ENCODE results near the gene TRMU. TPM values are rescaled to one million over a fixed set of nuclear protein-coding genes. Genes with fewer than 3 reads are reported as not detected.
A peak's percentile ranks its signal among the peaks of the same experiment; 100 is the strongest.

The TRMU gene
- total RNA-seq, 2 experiments from 2014 or later, result 61.4 to 75.3 TPM

- DNase-seq (peak; percentile 20), ATAC-seq (peak; percentile 23)
- Mint-ChIP-seq H3K9me3 (ENCODE audit: low read depth) (no peaks in the 10 kb centered on the region), H3K36me3 (ENCODE audit: low read depth) (no peaks in the 10 kb centered on the region), H3K27ac (no peak overlapping the region), H3K4me3 (no peak overlapping the region), H3K4me1 (peaks cover 17% of the 10 kb centered on the region), H3K27me3 (no peaks in the 10 kb centered on the region)
- CTCF ChIA-PET, result interaction anchor here (0.6 to 3.4 kb wide), 25 partner anchors 8 to 379 kb away, joined by 3 to 57 read pairs (median 4); no protein-coding TSS in a partner anchor
- POLR2A ChIA-PET, result interaction anchor here (0.6 to 1.5 kb wide), 2 partner anchors 172 to 175 kb away, joined by 3 to 4 read pairs; no protein-coding TSS in a partner anchor
- intact Hi-C loops (cut with DNase I, micrococcal nuclease), result loop anchor here (1.0 kb wide), 1 partner anchor 175 kb away; no protein-coding TSS in a partner anchor
Measured at GRCh38 chr22:46366801-46367706, 31.5 kb downstream of the TRMU start.

GRCh38 chr22:46367707-46368191, 32.2 kb downstream of the TRMU start:
- ChIA-PET CTCF (interaction anchor here (0.5 to 3.4 kb wide), 28 partner anchors 9 to 436 kb away, joined by 3 to 57 read pairs (median 4); no protein-coding TSS in a partner anchor), POLR2A (interaction anchor here (0.6 to 1.5 kb wide), 2 partner anchors 171 to 175 kb away, joined by 3 to 4 read pairs; no protein-coding TSS in a partner anchor)
- Mint-ChIP-seq H3K27me3 (no peaks in the 10 kb centered on the region), H3K9me3 (ENCODE audit: low read depth) (no peaks in the 10 kb centered on the region), H3K4me3 (no peak overlapping the region), H3K4me1 (peaks cover 21% of the 10 kb centered on the region), H3K27ac (no peak overlapping the region), H3K36me3 (ENCODE audit: low read depth) (no peaks in the 10 kb centered on the region)
- peak; percentile 81 for ATAC-seq
- intact Hi-C loops (cut with DNase I, micrococcal nuclease), result loop anchor here (1.0 kb wide), 1 partner anchor 175 kb away; no protein-coding TSS in a partner anchor
- DNase-seq, result peak; percentile 88

GRCh38 chr22:46368422-46368821, 32.9 kb downstream of the TRMU start:
- ChIA-PET POLR2A (interaction anchor here (1.5 kb wide), 1 partner anchor 174 kb away, joined by 4 read pairs; no protein-coding TSS in a partner anchor), CTCF (interaction anchor here (0.5 to 3.4 kb wide), 10 partner anchors 9 to 435 kb away, joined by 3 to 57 read pairs (median 6); no protein-coding TSS in a partner anchor)
- Mint-ChIP-seq H3K36me3 (ENCODE audit: low read depth) (no peaks in the 10 kb centered on the region), H3K9me3 (ENCODE audit: low read depth) (no peaks in the 10 kb centered on the region), H3K27ac (no peak overlapping the region), H3K4me3 (no peak overlapping the region), H3K4me1 (peaks cover 24% of the 10 kb centered on the region), H3K27me3 (no peaks in the 10 kb centered on the region)
- ATAC-seq, result no peak
- intact Hi-C loops (cut with DNase I, micrococcal nuclease), result no loop called here
- no peak for DNase-seq

GRCh38 chr22:46368871-46369715, 33.6 kb downstream of the TRMU start:
- no peak overlapping the region for H3K4me3 Mint-ChIP-seq
- no peaks in the 10 kb centered on the region for H3K9me3 Mint-ChIP-seq (ENCODE audit: low read depth)
- ATAC-seq (no peak), DNase-seq (no peak)
- no peak overlapping the region for H3K27ac Mint-ChIP-seq
- H3K27me3 Mint-ChIP-seq, result no peaks in the 10 kb centered on the region
- peaks cover 30% of the 10 kb centered on the region for H3K4me1 Mint-ChIP-seq
- POLR2A ChIA-PET, result no interaction called here
- intact Hi-C loops (cut with DNase I, micrococcal nuclease), result no loop called here
- CTCF ChIA-PET, result interaction anchor here (3.4 kb wide), 1 partner anchor 174 kb away, joined by 57 read pairs; no protein-coding TSS in a partner anchor
- H3K36me3 Mint-ChIP-seq (ENCODE audit: low read depth), result no peaks in the 10 kb centered on the region

- H3K4me1 Mint-ChIP-seq, result peaks cover 34% of the 10 kb centered on the region
- no peaks in the 10 kb centered on the region for H3K9me3 Mint-ChIP-seq (ENCODE audit: low read depth)
- CTCF ChIA-PET, result interaction anchor here (0.8 kb wide), 1 partner anchor 171 kb away, joined by 3 read pairs; no protein-coding TSS in a partner anchor
- intact Hi-C loops (cut with DNase I, micrococcal nuclease), result no loop called here
- no peaks in the 10 kb centered on the region for H3K36me3 Mint-ChIP-seq (ENCODE audit: low read depth)
- no peak overlapping the region for H3K27ac Mint-ChIP-seq
- POLR2A ChIA-PET, result no interaction called here
- DNase-seq, result no peak
- no peak overlapping the region for H3K4me3 Mint-ChIP-seq
- H3K27me3 Mint-ChIP-seq, result no peaks in the 10 kb centered on the region
- ATAC-seq, result no peak
Measured at GRCh38 chr22:46369716-46370583, 34.4 kb downstream of the TRMU start.

- Mint-ChIP-seq H3K4me1 (peaks cover 34% of the 10 kb centered on the region), H3K27ac (no peak overlapping the region), H3K27me3 (peaks cover 3% of the 10 kb centered on the region), H3K4me3 (no peak overlapping the region), H3K9me3 (ENCODE audit: low read depth) (peaks cover 4% of the 10 kb centered on the region), H3K36me3 (ENCODE audit: low read depth) (peaks cover under 1% of the 10 kb centered on the region)
- POLR2A ChIA-PET, result no interaction called here
- ATAC-seq, result no peak
- CTCF ChIA-PET, result interaction anchor here (0.8 kb wide), 1 partner anchor 171 kb away, joined by 3 read pairs; no protein-coding TSS in a partner anchor
- DNase-seq, result no peak
- intact Hi-C loops (cut with DNase I, micrococcal nuclease), result no loop called here
Measured at GRCh38 chr22:46370584-46371291, 35.2 kb downstream of the TRMU start.

- Mint-ChIP-seq H3K36me3 (ENCODE audit: low read depth) (peaks cover 1% of the 10 kb centered on the region), H3K27me3 (peaks cover 3% of the 10 kb centered on the region), H3K27ac (no peak overlapping the region), H3K4me1 (peaks cover 34% of the 10 kb centered on the region), H3K4me3 (no peak overlapping the region), H3K9me3 (ENCODE audit: low read depth) (peaks cover 10% of the 10 kb centered on the region)
- ChIA-PET POLR2A (no interaction called here), CTCF (no interaction called here)
- ATAC-seq (no peak), DNase-seq (no peak)
- intact Hi-C loops (cut with DNase I, micrococcal nuclease), result no loop called here
Measured at GRCh38 chr22:46371623-46372226, 36.2 kb downstream of the TRMU start.

- ChIA-PET POLR2A (no interaction called here), CTCF (no interaction called here)
- Mint-ChIP-seq H3K27me3 (peaks cover 3% of the 10 kb centered on the region), H3K9me3 (ENCODE audit: low read depth) (peaks cover 10% of the 10 kb centered on the region), H3K4me3 (no peak overlapping the region), H3K27ac (no peak overlapping the region), H3K4me1 (peaks cover 34% of the 10 kb centered on the region), H3K36me3 (ENCODE audit: low read depth) (peaks cover 1% of the 10 kb centered on the region)
- intact Hi-C loops (cut with DNase I, micrococcal nuclease), result no loop called here
- ATAC-seq (no peak), DNase-seq (no peak)
Measured at GRCh38 chr22:46372686-46373085, 37.2 kb downstream of the TRMU start.

GRCh38 chr22:46373159-46373558, 37.6 kb downstream of the TRMU start:
- DNase-seq (no peak), ATAC-seq (no peak)
- intact Hi-C loops (cut with DNase I, micrococcal nuclease), result no loop called here
- H3K27ac Mint-ChIP-seq, result no peak overlapping the region
- peaks cover 10% of the 10 kb centered on the region for H3K9me3 Mint-ChIP-seq (ENCODE audit: low read depth)
- peaks cover 34% of the 10 kb centered on the region for H3K4me1 Mint-ChIP-seq
- peaks cover 3% of the 10 kb centered on the region for H3K27me3 Mint-ChIP-seq
- H3K36me3 Mint-ChIP-seq (ENCODE audit: low read depth), result peaks cover 1% of the 10 kb centered on the region
- ChIA-PET POLR2A (no interaction called here), CTCF (no interaction called here)
- H3K4me3 Mint-ChIP-seq, result no peak overlapping the region

All from activated CD4-positive, alpha-beta T cell treated with anti-CD3 and anti-CD28 coated beads for 36 hours (primary cell).